Naive thymus-derived CD4-positive, alpha-beta T cell (primary cell): Measurements from ENCODE around the gene PPP2R1A. TPM values are rescaled to one million over a fixed set of nuclear protein-coding genes. Genes with fewer than 3 reads are reported as not detected.
A peak's percentile ranks its signal among the peaks of the same experiment; 100 is the strongest.

Experiments used
- ATAC-seq: fragments of 150-1000 bp; cut with Tn5 transposase; 2 replicates; pipeline ENCODE4 v1.10.0; 2021; ENCODE audit warnings: mild to moderate bottlenecking, moderate library complexity
- CTCF ChIA-PET: fragments of 350-600 bp; sonication (Branson Sonifier 250); formaldehyde crosslinking; loops from one replicate; lab custom pipeline; 2021; ENCODE audit warnings: antibody characterized with exemption; lab: Charles Lee
- POLR2A ChIA-PET: fragments of 350-600 bp; sonication (Branson Sonifier 250); formaldehyde crosslinking; loops from one replicate; lab custom pipeline; 2021; ENCODE audit warnings: antibody characterized with exemption, inconsistent platforms; lab: Charles Lee
- DNase-seq, 9 donors: peaks; one replicate each; pipeline versions ENCODE4 v3.0.0 to v3.0.0-alpha.2; 2020 to 2022; ENCODE audit warnings: mixed read lengths in 1 of 9
- H3K27ac ChIP-seq: one replicate; pipeline ENCODE4 v1.7.0; 2013; ENCODE audit warnings: mild to moderate bottlenecking, low read depth, low read length, moderate library complexity
- H3K27me3 ChIP-seq, 2 donors: one replicate each; pipeline ENCODE4 v1.7.0; 2013; ENCODE audit warnings: low read length in 2 of 2, mild to moderate bottlenecking in 2 of 2, moderate library complexity in 2 of 2; ENCODE audit not compliant: control insufficient read depth in 2 of 2, insufficient read depth in 2 of 2
- H3K36me3 ChIP-seq, 3 experiments: 1 replicate in 2 of 3; 2 replicates in 1 of 3; pipeline ENCODE4 v1.7.0; 2013; ENCODE audit warnings: low read length in 3 of 3, mild to moderate bottlenecking in 3 of 3, moderate library complexity in 1 of 3; ENCODE audit not compliant: insufficient read depth in 3 of 3, control insufficient read depth in 2 of 3
- H3K4me1 ChIP-seq, 2 donors: one replicate each; pipeline ENCODE4 v1.7.0; 2013; ENCODE audit warnings: low read length in 2 of 2, mild to moderate bottlenecking in 2 of 2, moderate library complexity in 1 of 2; ENCODE audit not compliant: control insufficient read depth in 2 of 2, insufficient read depth in 2 of 2
- H3K4me3 ChIP-seq: 2 replicates; pipeline ENCODE4 v1.7.0; 2013; ENCODE audit warnings: mild to moderate bottlenecking, low read length
- H3K9me3 ChIP-seq, 3 experiments: 1 replicate in 2 of 3; 2 replicates in 1 of 3; pipeline ENCODE4 v1.7.0; 2013; ENCODE audit warnings: low read length in 3 of 3; ENCODE audit not compliant: control insufficient read depth in 2 of 3
- H3K27ac Mint-ChIP-seq, 9 donors: one replicate each; pipeline ENCODE4 v1.8.0; 2020 to 2022; ENCODE audit warnings: mixed read lengths in 9 of 9, mild to moderate bottlenecking in 8 of 9, moderate library complexity in 5 of 9, inconsistent platforms in 2 of 9
- H3K27me3 Mint-ChIP-seq, 5 donors: one replicate each; pipeline ENCODE4 v1.8.0; 2021 to 2022; ENCODE audit warnings: mixed read lengths in 5 of 5, mild to moderate bottlenecking in 1 of 5
- H3K36me3 Mint-ChIP-seq, 5 donors: one replicate each; pipeline ENCODE4 v1.8.0; 2020 to 2022; ENCODE audit warnings: mixed read lengths in 5 of 5, mild to moderate bottlenecking in 3 of 5, inconsistent platforms in 1 of 5
- H3K4me1 Mint-ChIP-seq, 7 donors: one replicate each; pipeline ENCODE4 v1.8.0; 2020 to 2022; ENCODE audit warnings: mixed read lengths in 7 of 7, mild to moderate bottlenecking in 3 of 7, inconsistent platforms in 1 of 7
- H3K4me3 Mint-ChIP-seq, 10 donors: one replicate each; pipeline ENCODE4 v1.8.0; 2020 to 2022; ENCODE audit warnings: mild to moderate bottlenecking in 10 of 10, mixed read lengths in 10 of 10, moderate library complexity in 6 of 10, inconsistent platforms in 2 of 10
- H3K9me3 Mint-ChIP-seq, 11 donors: one replicate each; pipeline ENCODE4 v1.8.0; 2020 to 2022; ENCODE audit warnings: mixed read lengths in 11 of 11, mild to moderate bottlenecking in 4 of 11, inconsistent platforms in 1 of 11, moderate library complexity in 1 of 11
- intact Hi-C, 2 donors: fragments of 100-400 bp; cut with micrococcal nuclease; formaldehyde crosslinking; loops; one replicate each; pipeline ENCODE4 v1.15.1; 2023
- polyA plus RNA-seq, 2 donors: library from polyadenylated mRNA; unstranded; fragments of 300-500 nt; fragmentation: Illumina TruSeq; gene quantifications; one replicate each; pipeline ENCODE4 v1.2.3, GENCODE V29; 2021
- total RNA-seq, 6 experiments: library from RNA in 5 of 6; stranded (reverse) in 5 of 6; gene quantifications; 1 replicate in 5 of 6; 2 replicates in 1 of 6; pipeline ENCODE4 v1.2.3 and lab custom pipeline; 2021 to 2026

The PPP2R1A gene
- 100 to 1,000 TPM; 156 to 215 (median 168) TPM for total RNA-seq
- 100 to 1,000 TPM; 148 to 165 TPM for polyA plus RNA-seq
- 149 reads per million, percentile 90 among the genes with 10 or more reads in this experiment for total RNA-seq (lab: John Stamatoyannopoulos, UW)

- peak; percentile 97 to 100 (median 99) for DNase-seq
- Mint-ChIP-seq H3K27ac (peak within 1 kb of the TSS; percentile 95 to 100 (median 99)), H3K4me1 (peaks cover 29 to 59% (median 46%) of the 10 kb centered on the region in 7 donors), H3K4me3 (peak within 1 kb of the TSS; percentile 91 to 99 (median 96)), H3K36me3 (peaks cover 4 to 26% (median 24%) of the 10 kb centered on the region in 5 donors), H3K27me3 (no peaks in the 10 kb centered on the region), H3K9me3 (peaks cover 0 to 2% (median 0%) of the 10 kb centered on the region in 11 donors)
- H3K27me3 ChIP-seq, result no peaks in the 10 kb centered on the region
- intact Hi-C loops, result loop anchor here (1.0 to 5.0 kb wide), 22 partner anchors 19 to 1677 kb away; partner anchors contain the start of genes ZNF350 (in 2 of the 2), ZNF766 (in 2 of the 2), ZNF836 (in 2 of the 2) and MYADM (in 1 of the 2)
- peak within 1 kb of the TSS; percentile 86 for H3K4me3 ChIP-seq
- no peaks in the 10 kb centered on the region for H3K9me3 ChIP-seq
- ChIA-PET POLR2A (interaction anchor here (0.6 to 1.8 kb wide), 15 partner anchors 8 to 1678 kb away, joined by 3 to 41 read pairs (median 4); partner anchors contain the start of genes MYADM, ZNF432, ZNF614 and ZNF616), CTCF (interaction anchor here (0.6 to 1.5 kb wide), 5 partner anchors 12 to 61 kb away, joined by 3 to 8 read pairs (median 3); partner anchors contain the start of gene ZNF836)
- peak; percentile 91 for ATAC-seq
- peaks cover 0 to 26% (median 8%) of the 10 kb centered on the region in 3 experiments for H3K36me3 ChIP-seq
- peaks cover 34 to 39% of the 10 kb centered on the region in 2 donors for H3K4me1 ChIP-seq
- peak within 1 kb of the TSS; percentile 97 for H3K27ac ChIP-seq
Observed at GRCh38 chr19:52189735-52190486, at the start of gene PPP2R1A. Gene PPP2R1A (plus strand): TSS chr19:52190052. CDS start chr19:52190097, 45 bp downstream.

GRCh38 chr19:52141203-52141602 is 48.6 kb upstream of the PPP2R1A start:
- Mint-ChIP-seq H3K4me1 (peaks cover 20 to 37% (median 33%) of the 10 kb centered on the region in 7 donors), H3K9me3 (peaks cover 0 to 80% (median 9%) of the 10 kb centered on the region in 11 donors), H3K4me3 (peak overlapping the region in 6 of 10 donors; percentile 4 to 52 (median 26)), H3K36me3 (peaks cover 0 to 47% (median 28%) of the 10 kb centered on the region in 5 donors), H3K27ac (peak overlapping the region in 4 of 9 donors; percentile 32 to 69 (median 54)), H3K27me3 (no peaks in the 10 kb centered on the region)
- Histone ChIP-seq H3K27me3 (no peaks in the 10 kb centered on the region), H3K4me3 (no peak overlapping the region), H3K4me1 (peaks cover 15 to 18% of the 10 kb centered on the region in 2 donors), H3K27ac (no peak overlapping the region), H3K36me3 (peaks cover 0 to 5% (median 0%) of the 10 kb centered on the region in 3 experiments), H3K9me3 (peaks cover 0 to 11% (median 0%) of the 10 kb centered on the region in 3 experiments)
- no peak for DNase-seq
- CTCF ChIA-PET, result interaction anchor here (0.7 to 1.7 kb wide), 2 partner anchors 96 to 1285 kb away, joined by 4 to 5 read pairs; no protein-coding TSS in a partner anchor
- intact Hi-C loops, result loop anchor here in 1 of 2 donors (5.0 kb wide), 2 partner anchors 386 to 496 kb away; partner anchors contain the start of genes ZNF808 and ZNF83
- ATAC-seq, result no peak
- POLR2A ChIA-PET, result interaction anchor here (1.8 to 3.5 kb wide), 3 partner anchors 30 to 96 kb away, joined by 7 to 22 read pairs (median 15); partner anchors contain the start of genes PPP2R1A and ZNF836

- Histone ChIP-seq H3K36me3 (peaks cover 0 to 5% (median 0%) of the 10 kb centered on the region in 3 experiments), H3K9me3 (peaks cover 0 to 15% (median 0%) of the 10 kb centered on the region in 3 experiments), H3K27me3 (no peaks in the 10 kb centered on the region), H3K4me1 (peaks cover 15 to 18% of the 10 kb centered on the region in 2 donors), H3K27ac (no peak overlapping the region), H3K4me3 (no peak overlapping the region)
- POLR2A ChIA-PET, result interaction anchor here (0.6 to 1.7 kb wide), 3 partner anchors 9 to 47 kb away, joined by 3 to 6 read pairs (median 3); partner anchors contain the start of gene PPP2R1A
- H3K36me3 Mint-ChIP-seq, result peaks cover 0 to 39% (median 24%) of the 10 kb centered on the region in 5 donors
- no peak for ATAC-seq
- peak overlapping the region in 3 of 10 donors; percentile 3 to 52 (median 29) for H3K4me3 Mint-ChIP-seq
- H3K27me3 Mint-ChIP-seq, result no peaks in the 10 kb centered on the region
- no peak for DNase-seq
- peaks cover 0 to 80% (median 16%) of the 10 kb centered on the region in 11 donors for H3K9me3 Mint-ChIP-seq
- H3K27ac Mint-ChIP-seq, result peak overlapping the region in 2 of 9 donors; percentile 32 to 69
- CTCF ChIA-PET, result interaction anchor here (1.7 kb wide), 1 partner anchor 95 kb away, joined by 5 read pairs; no protein-coding TSS in a partner anchor
- peaks cover 20 to 33% (median 29%) of the 10 kb centered on the region in 7 donors for H3K4me1 Mint-ChIP-seq
- intact Hi-C loops, result loop anchor here in 1 of 2 donors (5.0 kb wide), 2 partner anchors 385 to 495 kb away; partner anchors contain the start of genes ZNF808 and ZNF83
Observed at GRCh38 chr19:52142001-52142595, 47.8 kb upstream of the PPP2R1A start.

GRCh38 chr19:52148256-52148655 is 41.6 kb upstream of the PPP2R1A start:
- Mint-ChIP-seq H3K36me3 (peaks cover 4 to 44% (median 30%) of the 10 kb centered on the region in 5 donors), H3K4me3 (no peak overlapping the region), H3K27ac (no peak overlapping the region), H3K9me3 (peaks cover 3 to 90% (median 39%) of the 10 kb centered on the region in 11 donors), H3K4me1 (peaks cover 0 to 1% (median 0%) of the 10 kb centered on the region in 7 donors), H3K27me3 (no peaks in the 10 kb centered on the region)
- no peak overlapping the region for H3K27ac ChIP-seq
- H3K27me3 ChIP-seq, result no peaks in the 10 kb centered on the region
- no peaks in the 10 kb centered on the region for H3K4me1 ChIP-seq
- CTCF ChIA-PET, result interaction anchor here (0.8 kb wide), 1 partner anchor 19 kb away, joined by 3 read pairs; no protein-coding TSS in a partner anchor
- POLR2A ChIA-PET, result no interaction called here
- intact Hi-C loops, result no loop called here
- no peaks in the 10 kb centered on the region for H3K36me3 ChIP-seq
- ATAC-seq (no peak), DNase-seq (no peak)
- H3K4me3 ChIP-seq, result no peak overlapping the region
- peaks cover 0 to 56% (median 8%) of the 10 kb centered on the region in 3 experiments for H3K9me3 ChIP-seq

GRCh38 chr19:52155596-52156359 is 34.1 kb upstream of the PPP2R1A start:
- H3K4me1 Mint-ChIP-seq, result peaks cover 0 to 3% (median 0%) of the 10 kb centered on the region in 7 donors
- H3K27me3 Mint-ChIP-seq, result no peaks in the 10 kb centered on the region
- peaks cover 18 to 90% (median 25%) of the 10 kb centered on the region in 3 experiments for H3K9me3 ChIP-seq
- H3K27ac Mint-ChIP-seq, result no peak overlapping the region
- CTCF ChIA-PET, result no interaction called here
- H3K9me3 Mint-ChIP-seq, result peaks cover 22 to 99% (median 80%) of the 10 kb centered on the region in 11 donors
- H3K4me3 ChIP-seq, result peak overlapping the region; percentile 19
- no peak overlapping the region for H3K27ac ChIP-seq
- DNase-seq (no peak), ATAC-seq (no peak)
- H3K4me3 Mint-ChIP-seq, result no peak overlapping the region
- POLR2A ChIA-PET, result no interaction called here
- intact Hi-C loops, result no loop called here
- H3K36me3 ChIP-seq, result peaks cover 23 to 59% (median 31%) of the 10 kb centered on the region in 3 experiments
- H3K27me3 ChIP-seq, result no peaks in the 10 kb centered on the region
- no peaks in the 10 kb centered on the region for H3K4me1 ChIP-seq
- H3K36me3 Mint-ChIP-seq, result peaks cover 49 to 82% (median 76%) of the 10 kb centered on the region in 5 donors
